ENCODE data around the gene LMTK3.

The LMTK3 gene

GRCh38 chr19:48455908-48456562, 55.6 kb downstream of the LMTK3 start:
- H3K4me3 ChIP-seq, result no peak overlapping the region
- DNase-seq, result no peak
- intact Hi-C loops (cut with DNase I; ENCODE audit: low total_unique reads), result no loop called here
- H3K27me3 ChIP-seq, result no peaks in the 10 kb centered on the region
- H3K27ac ChIP-seq, result no peak overlapping the region
- no peaks in the 10 kb centered on the region for H3K9me3 ChIP-seq
- no peaks in the 10 kb centered on the region for H3K4me1 ChIP-seq
- peaks cover 26 to 62% (median 42%) of the 10 kb centered on the region in 3 donors for H3K36me3 ChIP-seq
- TF ChIP-seq CTCF (IDR thresholded peaks at IDR 0.05), result no peak

- intact Hi-C loops (cut with DNase I; ENCODE audit: low total_unique reads), result no loop called here
- no peak for TF ChIP-seq CTCF (IDR thresholded peaks at IDR 0.05)
- Histone ChIP-seq H3K27ac (no peak within 1 kb of the TSS), H3K4me1 (no peaks in the 10 kb centered on the region), H3K36me3 (peaks cover 33 to 69% (median 49%) of the 10 kb centered on the region in 3 donors), H3K4me3 (no peak within 1 kb of the TSS), H3K9me3 (no peaks in the 10 kb centered on the region), H3K27me3 (no peaks in the 10 kb centered on the region)
- DNase-seq, result no peak
Measured at GRCh38 chr19:48455171-48455907, 56.3 kb downstream of the LMTK3 start, which contains the start of gene KCNJ14. Gene KCNJ14 (plus strand): TSS chr19:48455574. CDS start chr19:48461725, 6,151 bp downstream.

GRCh38 chr19:48454150-48454730, 57.4 kb downstream of the LMTK3 start:
- H3K4me3 ChIP-seq, result no peak overlapping the region

GRCh38 chr19:48452289-48453190, 59.1 kb downstream of the LMTK3 start:
- TF ChIP-seq CTCF (IDR thresholded peaks at IDR 0.05), result no peak
- Histone ChIP-seq H3K4me3 (no peak overlapping the region), H3K9me3 (no peaks in the 10 kb centered on the region), H3K4me1 (no peaks in the 10 kb centered on the region), H3K36me3 (peaks cover 50 to 97% (median 72%) of the 10 kb centered on the region in 3 donors), H3K27me3 (no peaks in the 10 kb centered on the region), H3K27ac (no peak overlapping the region)
- intact Hi-C loops (cut with DNase I; ENCODE audit: low total_unique reads), result no loop called here
- no peak for DNase-seq

More at GRCh38 chr19:48454150-48454730, 57.4 kb downstream of the LMTK3 start:
- intact Hi-C loops (cut with DNase I; ENCODE audit: low total_unique reads), result no loop called here
- H3K27me3 ChIP-seq, result no peaks in the 10 kb centered on the region
- TF ChIP-seq CTCF (IDR thresholded peaks at IDR 0.05), result no peak
- no peak for DNase-seq
- H3K9me3 ChIP-seq, result no peaks in the 10 kb centered on the region
- peaks cover 44 to 80% (median 60%) of the 10 kb centered on the region in 3 donors for H3K36me3 ChIP-seq
- no peak overlapping the region for H3K27ac ChIP-seq
- H3K4me1 ChIP-seq, result no peaks in the 10 kb centered on the region

GRCh38 chr19:48451624-48452023, 60.0 kb downstream of the LMTK3 start:
- TF ChIP-seq CTCF (IDR thresholded peaks at IDR 0.05), result no peak
- H3K27ac ChIP-seq, result no peak overlapping the region
- no peaks in the 10 kb centered on the region for H3K9me3 ChIP-seq
- intact Hi-C loops (cut with DNase I; ENCODE audit: low total_unique reads), result no loop called here
- H3K4me3 ChIP-seq, result no peak overlapping the region
- H3K27me3 ChIP-seq, result no peaks in the 10 kb centered on the region
- H3K4me1 ChIP-seq, result peaks cover 0 to under 1% (median under 1%) of the 10 kb centered on the region in 4 donors
- peaks cover 54 to 98% (median 77%) of the 10 kb centered on the region in 3 donors for H3K36me3 ChIP-seq
- DNase-seq, result no peak

Measured in tibial artery (tissue), 4 donors.